Panc1 (cell line): ENCODE measurements around the gene RHOXF2. TPM values are rescaled to one million over a fixed set of nuclear protein-coding genes. Genes with fewer than 3 reads are reported as not detected.
A peak's percentile ranks its signal among the peaks of the same experiment; 100 is the strongest.
"Not testable (repeated sequence)": the region's sequence is repeated elsewhere in the genome, so short reads cannot be mapped to it uniquely, and the experiment has no call there.

ENCODE experiments used
- ATAC-seq: fragments of 200-7000 bp; cut with Tn5 transposase; 2 replicates; pipeline ENCODE4 v1.9.1; 2020; ENCODE audit warnings: mild to moderate bottlenecking, moderate library complexity
- BruUV-seq: library from RNA; stranded (reverse); fragments of 400-500 nt; replicated peaks from 2 replicates; lab custom pipeline; 2021; lab: Mats Ljungman, UMichigan
- CTCF ChIA-PET: fragments of 300-600 bp; sonication (Branson Sonifier 250); formaldehyde crosslinking; loops from one replicate; lab custom pipeline; 2022; ENCODE audit warnings: antibody characterized with exemption; lab: Charles Lee
- POLR2A ChIA-PET: fragments of 300-600 bp; sonication (Branson Sonifier 250); formaldehyde crosslinking; loops from one replicate; lab custom pipeline; 2022; ENCODE audit warnings: antibody characterized with exemption; lab: Charles Lee
- DNase-seq: peaks from one replicate; pipeline ENCODE4 v3.0.0-alpha.2; 2010; ENCODE audit warnings: low read depth, low spot score
- H3K27ac ChIP-seq: 2 replicates; pipeline ENCODE4 v1.5.1; 2011; ENCODE audit warnings: mild to moderate bottlenecking, low read length, inconsistent platforms
- H3K27me3 ChIP-seq: fragments of 200-500 bp; sonication (Bioruptor generic); 2 replicates; pipeline ENCODE4 v1.6.0; 2014; ENCODE audit warnings: low read length, inconsistent platforms; ENCODE audit not compliant: control insufficient read depth, insufficient read depth
- H3K36me3 ChIP-seq: fragments of 200-500 bp; sonication (Bioruptor generic); 2 replicates; pipeline ENCODE4 v1.5.1; 2014; ENCODE audit warnings: inconsistent platforms, mild to moderate bottlenecking, low read length, moderate library complexity; ENCODE audit not compliant: control insufficient read depth, insufficient read depth
- H3K4me1 ChIP-seq: 2 replicates; pipeline ENCODE4 v1.5.1; 2011; ENCODE audit warnings: inconsistent platforms, mild to moderate bottlenecking, low read length, moderate library complexity; ENCODE audit not compliant: control insufficient read depth, insufficient read depth
- H3K4me3 ChIP-seq, 2 experiments: 2 replicates each; pipeline ENCODE4 v1.5.1; 2011 to 2012; ENCODE audit warnings: low read depth in 2 of 2, low read length in 2 of 2, mild to moderate bottlenecking in 2 of 2, inconsistent platforms in 1 of 2, moderate library complexity in 1 of 2
- H3K9me3 ChIP-seq: fragments of 200-500 bp; sonication (Bioruptor generic); 2 replicates; pipeline ENCODE4 v1.5.1; 2014; ENCODE audit warnings: low read depth, mild to moderate bottlenecking, inconsistent platforms, low read length, moderate library complexity; ENCODE audit not compliant: control insufficient read depth, insufficient read depth
- POLR2AphosphoS5 ChIP-seq: IDR thresholded peaks from 2 replicates; pipeline ENCODE4 v1.6.1; 2012; ENCODE audit warnings: mild to moderate bottlenecking, low read depth, low read length, moderate library complexity
- SIN3A ChIP-seq: IDR thresholded peaks from 2 replicates; pipeline ENCODE4 v1.6.1; 2012; ENCODE audit warnings: low read depth, mild to moderate bottlenecking, low read length, moderate library complexity, borderline replicate concordance; ENCODE audit not compliant: insufficient read depth
- TCF7L2 ChIP-seq: IDR thresholded peaks from 2 replicates; pipeline ENCODE4 v1.6.1; 2011; ENCODE audit warnings: mild to moderate bottlenecking, low read depth, low read length, inconsistent platforms
- in situ Hi-C: cut with HindIII; loops from 2 replicates; pipeline ENCODE4 v1.10.0; 2016; ENCODE audit warnings: low sequenced_read_pairs, low pct_unique_long_range_greater_than_20kb
- intact Hi-C: fragments of 100-400 bp; cut with micrococcal nuclease; formaldehyde crosslinking; loops from one replicate; pipeline ENCODE4 v1.10.0; 2022; ENCODE audit not compliant: unreplicated experiment
- total RNA-seq: library from RNA; stranded (reverse); gene quantifications from one replicate; pipeline ENCODE4 v1.2.1, GENCODE V29; 2021; ENCODE audit not compliant: unreplicated experiment
- TF ChIP-seq, protein P1 (sequence below), 2 experiments: IDR thresholded peaks; 2 replicates each; pipeline ENCODE4 v1.6.1; 2011 to 2012; ENCODE audit warnings: low read depth in 2 of 2, control low read depth in 1 of 2, low read length in 1 of 2, mild to moderate bottlenecking in 1 of 2, moderate library complexity in 1 of 2; ENCODE audit not compliant: insufficient read depth in 1 of 2
- TF ChIP-seq, protein P2 (sequence below): fragments of 450-650 bp; IDR thresholded peaks from 2 replicates; pipeline ENCODE4 v1.5.1; 2017; ENCODE audit warnings: mild to moderate bottlenecking

The RHOXF2 gene
- total RNA-seq, 1 experiment from 2014 or later: not detected

DNA sequence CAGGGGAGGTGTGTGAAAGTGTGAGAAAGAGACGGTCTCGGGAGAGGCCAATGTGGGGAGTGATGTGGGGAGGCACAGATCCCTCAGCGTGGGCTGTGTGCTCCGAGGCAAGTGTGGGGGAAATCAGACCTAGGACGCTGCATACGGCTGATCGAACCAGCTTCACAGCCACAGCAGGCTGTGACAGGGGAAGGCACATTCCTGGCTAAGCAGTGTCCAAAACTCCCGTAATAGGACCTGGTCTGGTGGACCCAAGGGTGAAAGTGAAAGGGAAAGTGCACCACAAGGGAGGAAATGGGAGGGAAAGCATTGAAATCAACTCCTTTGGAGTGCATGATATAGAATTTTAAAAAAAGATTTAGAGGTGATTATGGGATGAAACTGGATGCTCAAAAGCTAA, 10.9 kb upstream of the RHOXF2 start:
- CTCF ChIA-PET: no interaction called here
- no peak for ATAC-seq
- intact Hi-C loops: no loop called here
- POLR2A ChIA-PET: no interaction called here
- TF ChIP-seq, protein P1, sequence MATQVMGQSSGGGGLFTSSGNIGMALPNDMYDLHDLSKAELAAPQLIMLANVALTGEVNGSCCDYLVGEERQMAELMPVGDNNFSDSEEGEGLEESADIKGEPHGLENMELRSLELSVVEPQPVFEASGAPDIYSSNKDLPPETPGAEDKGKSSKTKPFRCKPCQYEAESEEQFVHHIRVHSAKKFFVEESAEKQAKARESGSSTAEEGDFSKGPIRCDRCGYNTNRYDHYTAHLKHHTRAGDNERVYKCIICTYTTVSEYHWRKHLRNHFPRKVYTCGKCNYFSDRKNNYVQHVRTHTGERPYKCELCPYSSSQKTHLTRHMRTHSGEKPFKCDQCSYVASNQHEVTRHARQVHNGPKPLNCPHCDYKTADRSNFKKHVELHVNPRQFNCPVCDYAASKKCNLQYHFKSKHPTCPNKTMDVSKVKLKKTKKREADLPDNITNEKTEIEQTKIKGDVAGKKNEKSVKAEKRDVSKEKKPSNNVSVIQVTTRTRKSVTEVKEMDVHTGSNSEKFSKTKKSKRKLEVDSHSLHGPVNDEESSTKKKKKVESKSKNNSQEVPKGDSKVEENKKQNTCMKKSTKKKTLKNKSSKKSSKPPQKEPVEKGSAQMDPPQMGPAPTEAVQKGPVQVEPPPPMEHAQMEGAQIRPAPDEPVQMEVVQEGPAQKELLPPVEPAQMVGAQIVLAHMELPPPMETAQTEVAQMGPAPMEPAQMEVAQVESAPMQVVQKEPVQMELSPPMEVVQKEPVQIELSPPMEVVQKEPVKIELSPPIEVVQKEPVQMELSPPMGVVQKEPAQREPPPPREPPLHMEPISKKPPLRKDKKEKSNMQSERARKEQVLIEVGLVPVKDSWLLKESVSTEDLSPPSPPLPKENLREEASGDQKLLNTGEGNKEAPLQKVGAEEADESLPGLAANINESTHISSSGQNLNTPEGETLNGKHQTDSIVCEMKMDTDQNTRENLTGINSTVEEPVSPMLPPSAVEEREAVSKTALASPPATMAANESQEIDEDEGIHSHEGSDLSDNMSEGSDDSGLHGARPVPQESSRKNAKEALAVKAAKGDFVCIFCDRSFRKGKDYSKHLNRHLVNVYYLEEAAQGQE (IDR thresholded peaks at IDR 0.05; ENCODE audit: insufficient read depth in 1 of 2, low read depth in 2 of 2, low read length in 1 of 2): no peak
- TF ChIP-seq, protein P2, sequence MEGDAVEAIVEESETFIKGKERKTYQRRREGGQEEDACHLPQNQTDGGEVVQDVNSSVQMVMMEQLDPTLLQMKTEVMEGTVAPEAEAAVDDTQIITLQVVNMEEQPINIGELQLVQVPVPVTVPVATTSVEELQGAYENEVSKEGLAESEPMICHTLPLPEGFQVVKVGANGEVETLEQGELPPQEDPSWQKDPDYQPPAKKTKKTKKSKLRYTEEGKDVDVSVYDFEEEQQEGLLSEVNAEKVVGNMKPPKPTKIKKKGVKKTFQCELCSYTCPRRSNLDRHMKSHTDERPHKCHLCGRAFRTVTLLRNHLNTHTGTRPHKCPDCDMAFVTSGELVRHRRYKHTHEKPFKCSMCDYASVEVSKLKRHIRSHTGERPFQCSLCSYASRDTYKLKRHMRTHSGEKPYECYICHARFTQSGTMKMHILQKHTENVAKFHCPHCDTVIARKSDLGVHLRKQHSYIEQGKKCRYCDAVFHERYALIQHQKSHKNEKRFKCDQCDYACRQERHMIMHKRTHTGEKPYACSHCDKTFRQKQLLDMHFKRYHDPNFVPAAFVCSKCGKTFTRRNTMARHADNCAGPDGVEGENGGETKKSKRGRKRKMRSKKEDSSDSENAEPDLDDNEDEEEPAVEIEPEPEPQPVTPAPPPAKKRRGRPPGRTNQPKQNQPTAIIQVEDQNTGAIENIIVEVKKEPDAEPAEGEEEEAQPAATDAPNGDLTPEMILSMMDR: no peak
- no peak for TF ChIP-seq SIN3A
- TF ChIP-seq TCF7L2: no peak
- TF ChIP-seq POLR2AphosphoS5: no peak
- no peaks in the 10 kb centered on the region for H3K27me3 ChIP-seq
- H3K36me3 ChIP-seq: no peaks in the 10 kb centered on the region
- no peak overlapping the region for H3K27ac ChIP-seq
- no peak overlapping the region for H3K4me3 ChIP-seq
- no peaks in the 10 kb centered on the region for H3K4me1 ChIP-seq
- H3K9me3 ChIP-seq: no peaks in the 10 kb centered on the region
- BruUV-seq: no TSS peak
- DNase-seq: no peak
- in situ Hi-C loops: no loop called here

DNA sequence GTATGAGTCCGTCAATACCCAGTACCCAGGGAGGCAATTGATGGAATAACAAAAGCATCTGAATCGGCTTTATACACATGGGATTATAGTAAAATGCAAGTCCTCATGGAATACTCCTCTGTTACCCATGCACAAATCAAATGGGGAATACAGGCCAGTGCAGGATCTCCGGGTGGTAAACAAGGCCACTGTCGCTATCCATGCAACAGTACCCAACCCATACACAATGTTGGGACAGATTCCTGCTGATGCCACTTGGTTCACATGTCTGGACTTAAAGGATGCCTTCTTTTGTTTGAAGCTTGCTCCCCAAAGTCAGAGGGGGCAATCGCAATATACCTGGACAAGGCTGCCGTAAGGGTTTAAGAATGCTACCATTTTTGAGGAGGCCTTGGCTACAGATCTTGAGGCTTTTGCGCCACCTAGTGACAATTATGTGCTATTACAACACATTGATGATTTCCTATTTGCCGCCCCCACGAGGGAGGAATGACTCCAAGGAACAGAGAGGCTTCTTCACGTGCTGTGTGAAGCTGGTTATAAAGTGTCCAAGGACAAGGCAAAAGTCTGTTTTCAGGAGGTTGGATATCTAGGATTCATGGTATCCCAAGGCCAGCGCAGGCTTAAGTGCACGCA, 8.2 kb upstream of the RHOXF2 start:
- peak; percentile 87 for ATAC-seq
- H3K9me3 ChIP-seq, CTCF ChIA-PET, H3K4me1 ChIP-seq, DNase-seq, H3K36me3 ChIP-seq, BruUV-seq, POLR2A ChIA-PET, H3K27me3 ChIP-seq, intact Hi-C loops, H3K4me3 ChIP-seq, in situ Hi-C loops, H3K27ac ChIP-seq: not testable (repeated sequence)

DNA sequence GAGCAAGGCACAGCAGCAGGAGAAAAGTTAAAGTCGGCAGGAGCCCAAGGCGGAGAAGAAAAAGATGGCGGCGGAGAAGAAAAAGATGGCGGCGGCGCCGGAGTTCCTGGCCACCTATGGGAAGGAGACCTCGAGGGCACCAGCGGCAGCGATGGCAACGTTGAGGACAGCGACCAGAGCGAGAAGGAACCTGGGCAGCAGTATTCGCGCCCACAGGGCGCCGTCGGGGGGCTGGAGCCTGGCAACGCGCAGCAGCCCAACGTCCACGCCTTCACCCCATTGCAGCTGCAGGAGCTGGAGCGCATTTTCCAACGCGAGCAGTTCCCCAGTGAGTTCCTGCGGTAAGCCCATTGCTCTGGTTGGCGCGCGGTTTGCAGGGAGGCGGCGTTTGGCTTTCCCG, 673 bp downstream of the RHOXF2 start:
- POLR2A ChIA-PET, H3K9me3 ChIP-seq, H3K27me3 ChIP-seq, H3K4me3 ChIP-seq, CTCF ChIA-PET, H3K36me3 ChIP-seq, BruUV-seq, ATAC-seq, H3K4me1 ChIP-seq, H3K27ac ChIP-seq, intact Hi-C loops, DNase-seq, in situ Hi-C loops: not testable (repeated sequence)

DNA sequence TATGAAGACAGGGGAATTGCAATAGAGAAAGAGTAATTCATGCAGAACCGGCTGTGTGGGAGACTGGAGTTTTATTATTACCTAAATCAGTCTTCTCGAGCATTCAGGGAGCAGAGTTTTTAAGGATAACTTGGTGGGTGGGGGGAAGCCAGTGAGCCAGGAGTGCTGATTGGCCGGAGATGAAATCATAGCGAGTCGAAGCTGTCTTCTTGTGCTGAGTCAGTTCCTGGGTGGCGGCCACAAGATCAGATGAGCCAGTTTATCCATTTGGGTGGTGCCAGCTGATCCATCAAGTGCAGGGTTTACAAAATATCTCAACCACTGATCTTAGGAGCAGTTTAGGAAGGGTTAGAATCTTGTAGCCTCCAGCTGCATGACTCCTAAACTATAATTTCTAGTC, 34.8 kb downstream of the RHOXF2 start:
- intact Hi-C loops, CTCF ChIA-PET, ATAC-seq, H3K4me3 ChIP-seq, H3K36me3 ChIP-seq, H3K27ac ChIP-seq, POLR2A ChIA-PET, H3K4me1 ChIP-seq, H3K27me3 ChIP-seq, H3K9me3 ChIP-seq, in situ Hi-C loops, BruUV-seq, DNase-seq: not testable (repeated sequence)

DNA sequence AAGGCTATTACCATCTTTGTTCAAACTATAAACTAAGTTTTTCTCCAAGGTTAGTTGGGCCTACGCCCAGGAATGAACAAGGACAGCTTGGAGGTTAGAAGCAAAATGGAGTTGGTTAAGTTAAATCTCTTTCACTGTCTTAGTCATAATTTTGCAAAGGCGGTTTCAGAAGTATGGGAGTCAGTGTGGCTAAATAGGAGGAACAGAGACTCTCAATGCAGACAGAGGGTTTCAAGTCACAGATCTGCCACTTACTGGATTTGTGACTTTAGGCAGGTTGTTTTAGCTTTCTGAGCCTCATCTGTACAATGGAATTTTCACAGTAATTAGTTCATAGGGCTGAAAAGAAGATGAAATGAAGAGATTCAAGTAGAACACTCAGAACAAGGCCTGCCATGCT, 35.3 kb downstream of the RHOXF2 start:
- ATAC-seq, CTCF ChIA-PET, H3K4me1 ChIP-seq, H3K36me3 ChIP-seq, DNase-seq, H3K4me3 ChIP-seq, POLR2A ChIA-PET, H3K27me3 ChIP-seq, in situ Hi-C loops, H3K27ac ChIP-seq, intact Hi-C loops, H3K9me3 ChIP-seq, BruUV-seq: not testable (repeated sequence)
